Vagina (tissue), 2 donors: ENCODE measurements around the gene VPS51. TPM values are rescaled to one million over a fixed set of nuclear protein-coding genes. Genes with fewer than 3 reads are reported as not detected.

Source experiments
- DNase-seq, 2 donors: peaks; one replicate each; pipeline ENCODE4 v3.0.0-alpha.2; 2017; ENCODE audit errors: extremely low spot score in 2 of 2
- H3K27ac ChIP-seq: fragments of 200-600 bp; sonication (generic); one replicate; pipeline ENCODE4 v1.5.1; 2019
- H3K27me3 ChIP-seq: fragments of 200-600 bp; sonication (generic); one replicate; pipeline ENCODE4 v1.5.1; 2019
- H3K36me3 ChIP-seq, 2 donors: fragments of 200-600 bp; sonication (generic); one replicate each; pipeline ENCODE4 v1.5.1; 2017 to 2019
- H3K4me1 ChIP-seq: fragments of 200-600 bp; sonication (generic); one replicate; pipeline ENCODE4 v1.5.1; 2019
- H3K4me3 ChIP-seq, 2 donors: fragments of 200-600 bp; sonication (generic); 1 replicate in 1 of 2; 2 replicates in 1 of 2; pipeline ENCODE4 v1.5.1; 2016 to 2019
- H3K9me3 ChIP-seq: fragments of 200-600 bp; sonication (generic); one replicate; pipeline ENCODE4 v1.5.1; 2019
- POLR2A ChIP-seq, 2 donors: fragments of 450-650 bp; IDR thresholded peaks; one replicate each; pipeline ENCODE4 v1.6.1; 2017; ENCODE audit warnings: antibody characterized with exemption in 2 of 2, mild to moderate bottlenecking in 2 of 2, moderate library complexity in 2 of 2
- POLR2AphosphoS5 ChIP-seq, 2 donors: sonication (generic); formaldehyde crosslinking; IDR thresholded peaks; one replicate each; pipeline ENCODE4 v1.9.0; 2017; ENCODE audit warnings: antibody characterized with exemption in 2 of 2, mild to moderate bottlenecking in 2 of 2, low read depth in 1 of 2; ENCODE audit not compliant: insufficient read depth in 1 of 2
- intact Hi-C: fragments of 100-400 bp; cut with DNase I; formaldehyde crosslinking; loops from one replicate; pipeline ENCODE4 v1.15.1; 2023
- total RNA-seq: library from RNA; depleted of rRNA; stranded (reverse); fragments of >200 nt; gene quantifications from one replicate; pipeline ENCODE4 v1.2.3, GENCODE V29; 2016
- TF ChIP-seq, protein P1 (sequence below), 3 experiments: fragments of 450-650 bp in 2 of 3; fragments of 200-600 bp in 1 of 3; sonication (generic) in 1 of 3; IDR thresholded peaks; one replicate each; pipeline ENCODE4 v1.5.1; 2017 to 2019; ENCODE audit warnings: antibody characterized with exemption in 3 of 3, mild to moderate bottlenecking in 2 of 3, moderate library complexity in 2 of 3

VPS51 gene
- 191 TPM for total RNA-seq

DNA sequence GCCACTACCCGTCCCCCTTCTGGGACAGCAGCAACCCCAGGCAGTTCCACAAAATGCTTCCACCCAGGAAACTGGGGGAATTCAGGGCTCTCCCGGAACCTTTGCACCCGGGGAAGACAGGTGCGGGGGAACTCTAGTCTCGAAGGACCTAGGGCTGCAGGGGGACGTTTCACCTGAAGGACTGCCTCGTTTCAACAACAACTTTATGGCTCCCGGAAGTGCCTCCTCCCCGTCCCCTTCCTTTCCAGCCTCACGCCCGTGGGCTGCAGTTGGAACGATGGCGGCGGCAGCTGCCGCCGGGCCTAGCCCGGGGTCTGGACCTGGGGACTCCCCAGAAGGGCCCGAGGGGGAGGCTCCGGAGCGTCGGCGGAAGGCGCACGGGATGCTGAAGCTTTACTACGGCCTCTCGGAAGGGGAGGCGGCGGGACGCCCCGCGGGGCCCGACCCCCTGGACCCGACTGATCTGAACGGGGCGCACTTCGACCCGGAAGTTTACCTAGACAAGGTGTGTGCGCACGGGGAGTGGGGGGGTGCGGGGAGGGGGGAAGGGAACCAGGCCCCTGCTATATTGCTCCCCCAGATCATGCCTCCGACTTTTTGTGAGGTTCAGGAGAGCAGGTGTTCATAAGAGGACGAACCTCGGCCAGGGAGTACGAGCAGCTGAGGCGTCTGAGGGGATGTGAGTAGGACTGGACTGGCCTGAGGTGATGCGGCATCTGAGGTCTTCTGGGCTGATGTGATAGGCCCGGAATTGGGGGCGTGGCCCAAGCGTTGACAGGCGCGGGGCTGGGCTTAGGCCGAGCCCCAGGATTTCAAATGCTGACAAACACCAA lies at the start of gene VPS51:
TSS of gene VPS51 (plus strand) at position 241 of the 833 bp plus-strand sequence. CDS start at position 278, 37 bp downstream.
- Histone ChIP-seq H3K27ac (peak within 1 kb of the TSS; percentile 81), H3K9me3 (no peaks in the 10 kb centered on the region), H3K36me3 (peaks cover 0 to 14% of the 10 kb centered on the region in 2 donors), H3K4me3 (peak within 1 kb of the TSS; percentile 75 to 82), H3K4me1 (peaks cover 27% of the 10 kb centered on the region), H3K27me3 (no peaks in the 10 kb centered on the region)
- no peak for DNase-seq
- intact Hi-C loops: no loop called here
- TF ChIP-seq, protein P1, sequence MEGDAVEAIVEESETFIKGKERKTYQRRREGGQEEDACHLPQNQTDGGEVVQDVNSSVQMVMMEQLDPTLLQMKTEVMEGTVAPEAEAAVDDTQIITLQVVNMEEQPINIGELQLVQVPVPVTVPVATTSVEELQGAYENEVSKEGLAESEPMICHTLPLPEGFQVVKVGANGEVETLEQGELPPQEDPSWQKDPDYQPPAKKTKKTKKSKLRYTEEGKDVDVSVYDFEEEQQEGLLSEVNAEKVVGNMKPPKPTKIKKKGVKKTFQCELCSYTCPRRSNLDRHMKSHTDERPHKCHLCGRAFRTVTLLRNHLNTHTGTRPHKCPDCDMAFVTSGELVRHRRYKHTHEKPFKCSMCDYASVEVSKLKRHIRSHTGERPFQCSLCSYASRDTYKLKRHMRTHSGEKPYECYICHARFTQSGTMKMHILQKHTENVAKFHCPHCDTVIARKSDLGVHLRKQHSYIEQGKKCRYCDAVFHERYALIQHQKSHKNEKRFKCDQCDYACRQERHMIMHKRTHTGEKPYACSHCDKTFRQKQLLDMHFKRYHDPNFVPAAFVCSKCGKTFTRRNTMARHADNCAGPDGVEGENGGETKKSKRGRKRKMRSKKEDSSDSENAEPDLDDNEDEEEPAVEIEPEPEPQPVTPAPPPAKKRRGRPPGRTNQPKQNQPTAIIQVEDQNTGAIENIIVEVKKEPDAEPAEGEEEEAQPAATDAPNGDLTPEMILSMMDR (IDR thresholded peaks at IDR 0.05): peak in 1 of 3 experiments; percentile 12
- peak in 1 of 2 donors; percentile 27 for TF ChIP-seq POLR2A (IDR thresholded peaks at IDR 0.05)
- TF ChIP-seq POLR2AphosphoS5 (IDR thresholded peaks at IDR 0.05; ENCODE audit: insufficient read depth in 1 of 2, low read depth in 1 of 2): peak; percentile 86 to 99

DNA sequence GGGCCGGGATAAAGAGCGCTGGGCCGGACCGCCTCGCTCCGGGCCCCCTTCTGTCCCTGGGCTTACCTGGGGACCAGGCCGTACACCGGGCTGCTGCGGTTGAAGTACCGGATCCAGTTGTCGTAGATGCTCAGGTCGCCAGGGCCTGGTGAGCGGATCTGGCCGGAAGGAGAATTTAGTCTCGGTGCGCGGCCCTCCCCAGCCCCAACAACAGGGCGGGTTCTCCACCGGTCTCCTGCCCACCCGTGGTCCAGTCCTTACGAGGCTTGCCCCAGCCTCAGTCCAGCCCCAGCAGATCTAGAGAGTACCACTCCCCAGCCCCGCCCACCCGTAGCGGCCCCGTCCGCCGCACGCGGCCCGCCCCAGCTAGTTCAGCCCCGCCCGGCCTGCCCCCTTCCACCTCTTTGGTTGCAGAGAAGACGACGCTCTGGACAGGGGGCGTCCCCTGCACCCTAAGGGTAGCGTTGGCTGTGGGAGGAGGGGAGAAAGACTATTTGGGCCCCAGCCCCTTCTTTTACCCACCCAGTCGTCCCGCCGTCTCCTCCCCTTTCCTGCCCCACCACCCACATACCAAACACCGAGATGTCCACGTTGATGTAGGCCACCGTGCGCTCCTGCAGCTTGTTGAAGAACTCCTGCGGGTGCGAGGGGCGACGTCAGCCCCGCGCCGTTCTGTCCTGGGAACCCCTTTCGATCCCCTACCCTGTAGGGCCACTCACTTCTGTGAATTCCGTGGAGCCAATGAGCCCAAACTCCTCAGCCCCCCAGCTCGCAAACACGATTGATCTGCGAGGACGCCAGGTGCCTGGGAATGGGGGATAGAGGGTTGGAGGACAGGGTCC lies 48.2 kb upstream of the VPS51 start:
- DNase-seq: no peak
- no peaks in the 10 kb centered on the region for H3K9me3 ChIP-seq
- intact Hi-C loops: no loop called here
- H3K4me1 ChIP-seq: peaks cover 33% of the 10 kb centered on the region
- no peaks in the 10 kb centered on the region for H3K27me3 ChIP-seq
- no peak for TF ChIP-seq POLR2A (IDR thresholded peaks at IDR 0.05)
- peak overlapping the region; percentile 54 to 78 for H3K4me3 ChIP-seq
- H3K36me3 ChIP-seq: peaks cover 0 to 11% of the 10 kb centered on the region in 2 donors
- H3K27ac ChIP-seq: peak overlapping the region; percentile 66

DNA sequence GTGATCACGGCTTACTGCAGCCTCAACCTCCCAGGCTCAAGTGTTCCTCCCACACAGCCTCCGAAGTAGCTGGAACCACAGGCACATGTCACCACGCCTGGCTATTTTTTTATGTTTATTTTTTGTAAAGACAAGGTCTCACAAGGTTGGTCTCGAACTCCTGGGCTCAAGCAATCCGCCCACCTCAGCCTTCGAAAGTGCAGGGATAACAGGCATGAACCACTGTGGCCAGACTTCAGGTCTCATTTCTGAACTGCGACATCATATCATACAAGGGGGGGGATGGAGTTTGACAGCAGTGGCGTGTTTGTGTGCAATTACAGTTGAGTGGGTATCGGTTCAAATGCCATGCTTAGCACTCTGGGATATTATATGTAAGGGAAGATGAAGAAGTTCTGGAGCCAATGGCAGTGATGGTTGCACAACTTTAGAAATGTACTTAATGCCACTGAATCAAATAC lies 44.6 kb upstream of the VPS51 start:
- Histone ChIP-seq H3K4me1 (peaks cover 19% of the 10 kb centered on the region), H3K27ac (no peak overlapping the region), H3K36me3 (no peaks in the 10 kb centered on the region), H3K27me3 (no peaks in the 10 kb centered on the region), H3K4me3 (no peak overlapping the region), H3K9me3 (no peaks in the 10 kb centered on the region)
- no peak for DNase-seq
- TF ChIP-seq, protein P1 (IDR thresholded peaks at IDR 0.05): no peak
- no peak for TF ChIP-seq POLR2AphosphoS5 (IDR thresholded peaks at IDR 0.05; ENCODE audit: insufficient read depth in 1 of 2, low read depth in 1 of 2)
- TF ChIP-seq POLR2A (IDR thresholded peaks at IDR 0.05): no peak
- intact Hi-C loops: no loop called here

DNA sequence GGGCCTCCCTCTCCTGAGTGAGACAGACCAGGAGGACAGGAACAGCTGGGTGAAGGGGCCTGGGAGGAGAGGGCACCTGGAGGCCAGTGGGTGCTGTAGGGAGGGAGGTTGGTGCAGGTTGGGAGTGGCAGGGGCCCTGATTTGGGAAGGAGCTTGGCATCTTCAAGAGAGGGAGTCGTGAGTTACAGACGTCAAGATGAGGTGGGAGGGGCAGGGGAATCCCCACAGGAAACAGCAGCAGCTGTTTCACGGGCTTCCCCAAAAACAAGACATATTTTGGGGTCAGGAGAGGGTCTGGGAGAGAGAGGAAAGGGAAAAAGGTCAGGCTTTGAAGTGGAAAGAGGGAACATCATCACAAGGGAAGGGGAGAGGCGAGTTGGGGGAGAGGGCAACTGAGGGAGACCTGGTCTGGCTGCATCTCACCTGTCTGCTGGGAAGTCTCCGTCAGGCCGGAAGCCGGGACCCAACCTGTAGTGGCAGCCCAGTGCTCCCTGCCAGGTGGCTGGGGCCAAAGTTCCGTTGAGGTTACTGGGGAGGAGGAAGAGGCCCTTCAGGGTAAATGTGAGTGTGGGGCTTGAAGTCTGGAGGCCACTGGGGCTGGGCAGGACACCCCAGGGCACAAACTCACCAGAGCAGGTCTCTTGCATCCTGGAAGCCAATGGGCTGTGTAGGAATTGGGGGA lies 42.0 kb upstream of the VPS51 start:
- Histone ChIP-seq H3K4me3 (no peak overlapping the region), H3K27me3 (no peaks in the 10 kb centered on the region), H3K36me3 (no peaks in the 10 kb centered on the region), H3K4me1 (no peaks in the 10 kb centered on the region), H3K27ac (no peak overlapping the region), H3K9me3 (no peaks in the 10 kb centered on the region)
- intact Hi-C loops: no loop called here
- no peak for DNase-seq
- TF ChIP-seq, protein P1 (IDR thresholded peaks at IDR 0.05): no peak
- no peak for TF ChIP-seq POLR2AphosphoS5 (IDR thresholded peaks at IDR 0.05; ENCODE audit: insufficient read depth in 1 of 2, low read depth in 1 of 2)
- no peak for TF ChIP-seq POLR2A (IDR thresholded peaks at IDR 0.05)

DNA sequence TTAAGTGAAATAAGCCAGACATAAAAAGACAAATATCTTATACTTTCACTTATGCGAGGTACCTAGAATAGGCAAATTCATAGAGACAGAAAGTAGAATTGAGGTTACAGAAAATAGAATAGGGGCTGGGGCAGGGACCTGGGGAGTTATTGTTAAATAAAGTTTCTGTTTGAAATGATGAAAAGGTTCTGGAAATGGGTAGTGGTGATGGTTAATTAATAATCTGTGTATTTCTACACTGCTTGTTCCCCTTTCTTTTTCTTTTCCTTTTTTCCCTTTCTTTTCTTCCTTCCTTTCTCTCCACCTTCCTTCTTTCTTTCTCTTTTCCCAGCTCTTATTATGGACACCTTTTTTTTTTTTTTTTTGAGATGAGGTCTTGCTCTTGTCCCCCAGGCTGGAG lies 40.5 kb upstream of the VPS51 start:
- no peak for DNase-seq
- H3K9me3 ChIP-seq: no peaks in the 10 kb centered on the region
- TF ChIP-seq POLR2AphosphoS5 (IDR thresholded peaks at IDR 0.05; ENCODE audit: insufficient read depth in 1 of 2, low read depth in 1 of 2) (no peak), POLR2A (IDR thresholded peaks at IDR 0.05) (no peak)
- TF ChIP-seq, protein P1 (IDR thresholded peaks at IDR 0.05): no peak
- no peak overlapping the region for H3K27ac ChIP-seq
- no peaks in the 10 kb centered on the region for H3K36me3 ChIP-seq
- H3K27me3 ChIP-seq: no peaks in the 10 kb centered on the region
- intact Hi-C loops: no loop called here
- no peak overlapping the region for H3K4me3 ChIP-seq
- H3K4me1 ChIP-seq: no peaks in the 10 kb centered on the region
